ENCODE measurements around the gene PHACTR3.

DNA sequence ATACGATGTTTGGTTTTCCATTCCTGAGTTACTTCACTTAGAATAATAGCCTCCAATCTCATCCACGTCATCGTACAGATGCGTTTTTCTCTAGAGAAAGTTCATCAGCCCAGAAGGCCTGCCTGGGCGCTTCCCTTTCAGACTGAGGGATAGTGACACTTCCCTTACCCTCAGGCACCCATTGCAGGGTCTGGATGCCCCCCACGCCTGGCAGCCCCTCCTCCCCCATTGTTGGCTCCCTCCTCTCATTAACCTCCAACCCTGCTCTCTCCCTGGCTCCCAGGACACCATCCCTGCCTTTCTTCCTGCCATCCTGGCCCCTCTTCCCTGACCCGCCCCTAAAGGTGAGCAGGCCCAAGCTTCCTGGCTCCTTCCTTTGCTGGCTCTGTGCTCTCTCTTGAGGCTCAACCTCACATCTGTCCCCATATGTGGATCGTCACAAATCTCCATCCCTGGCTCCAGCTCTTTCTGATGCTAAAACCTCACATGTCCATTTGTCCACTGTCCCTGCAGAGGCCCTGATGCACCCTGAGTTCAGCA, 183.9 kb downstream of the PHACTR3 start:
- TF ChIP-seq, protein P1, sequence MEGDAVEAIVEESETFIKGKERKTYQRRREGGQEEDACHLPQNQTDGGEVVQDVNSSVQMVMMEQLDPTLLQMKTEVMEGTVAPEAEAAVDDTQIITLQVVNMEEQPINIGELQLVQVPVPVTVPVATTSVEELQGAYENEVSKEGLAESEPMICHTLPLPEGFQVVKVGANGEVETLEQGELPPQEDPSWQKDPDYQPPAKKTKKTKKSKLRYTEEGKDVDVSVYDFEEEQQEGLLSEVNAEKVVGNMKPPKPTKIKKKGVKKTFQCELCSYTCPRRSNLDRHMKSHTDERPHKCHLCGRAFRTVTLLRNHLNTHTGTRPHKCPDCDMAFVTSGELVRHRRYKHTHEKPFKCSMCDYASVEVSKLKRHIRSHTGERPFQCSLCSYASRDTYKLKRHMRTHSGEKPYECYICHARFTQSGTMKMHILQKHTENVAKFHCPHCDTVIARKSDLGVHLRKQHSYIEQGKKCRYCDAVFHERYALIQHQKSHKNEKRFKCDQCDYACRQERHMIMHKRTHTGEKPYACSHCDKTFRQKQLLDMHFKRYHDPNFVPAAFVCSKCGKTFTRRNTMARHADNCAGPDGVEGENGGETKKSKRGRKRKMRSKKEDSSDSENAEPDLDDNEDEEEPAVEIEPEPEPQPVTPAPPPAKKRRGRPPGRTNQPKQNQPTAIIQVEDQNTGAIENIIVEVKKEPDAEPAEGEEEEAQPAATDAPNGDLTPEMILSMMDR (IDR thresholded peaks at IDR 0.05 in 2 of 3, conservative IDR thresholded peaks at IDR 0.05 in 1 of 3; ENCODE audit: borderline replicate concordance in 1 of 3, insufficient read depth in 1 of 3, low read depth in 2 of 3, low read length in 2 of 3), result no peak
- no peak for TF ChIP-seq POLR2A (IDR thresholded peaks at IDR 0.05; ENCODE audit: borderline replicate concordance, extremely low read depth, insufficient read depth, insufficient read length)
- no peak for TF ChIP-seq CEBPB (IDR thresholded peaks at IDR 0.05; ENCODE audit: low read depth)
- TF ChIP-seq, protein P2, sequence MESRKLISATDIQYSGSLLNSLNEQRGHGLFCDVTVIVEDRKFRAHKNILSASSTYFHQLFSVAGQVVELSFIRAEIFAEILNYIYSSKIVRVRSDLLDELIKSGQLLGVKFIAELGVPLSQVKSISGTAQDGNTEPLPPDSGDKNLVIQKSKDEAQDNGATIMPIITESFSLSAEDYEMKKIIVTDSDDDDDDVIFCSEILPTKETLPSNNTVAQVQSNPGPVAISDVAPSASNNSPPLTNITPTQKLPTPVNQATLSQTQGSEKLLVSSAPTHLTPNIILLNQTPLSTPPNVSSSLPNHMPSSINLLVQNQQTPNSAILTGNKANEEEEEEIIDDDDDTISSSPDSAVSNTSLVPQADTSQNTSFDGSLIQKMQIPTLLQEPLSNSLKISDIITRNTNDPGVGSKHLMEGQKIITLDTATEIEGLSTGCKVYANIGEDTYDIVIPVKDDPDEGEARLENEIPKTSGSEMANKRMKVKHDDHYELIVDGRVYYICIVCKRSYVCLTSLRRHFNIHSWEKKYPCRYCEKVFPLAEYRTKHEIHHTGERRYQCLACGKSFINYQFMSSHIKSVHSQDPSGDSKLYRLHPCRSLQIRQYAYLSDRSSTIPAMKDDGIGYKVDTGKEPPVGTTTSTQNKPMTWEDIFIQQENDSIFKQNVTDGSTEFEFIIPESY (IDR thresholded peaks at IDR 0.05; ENCODE audit: extremely low read depth, insufficient replicate concordance, low read length), result no peak
- no peak for TF ChIP-seq POLR2AphosphoS5 (IDR thresholded peaks at IDR 0.05; ENCODE audit: low read depth, low read length)
- no peak for TF ChIP-seq EZH2 (IDR thresholded peaks at IDR 0.05)
- TF ChIP-seq, protein P3, sequence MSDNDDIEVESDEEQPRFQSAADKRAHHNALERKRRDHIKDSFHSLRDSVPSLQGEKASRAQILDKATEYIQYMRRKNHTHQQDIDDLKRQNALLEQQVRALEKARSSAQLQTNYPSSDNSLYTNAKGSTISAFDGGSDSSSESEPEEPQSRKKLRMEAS (IDR thresholded peaks at IDR 0.05), result no peak
- no peak for TF ChIP-seq SP1 (IDR thresholded peaks at IDR 0.05; ENCODE audit: low read depth)
- TF ChIP-seq, protein P4, sequence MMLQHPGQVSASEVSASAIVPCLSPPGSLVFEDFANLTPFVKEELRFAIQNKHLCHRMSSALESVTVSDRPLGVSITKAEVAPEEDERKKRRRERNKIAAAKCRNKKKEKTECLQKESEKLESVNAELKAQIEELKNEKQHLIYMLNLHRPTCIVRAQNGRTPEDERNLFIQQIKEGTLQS (IDR thresholded peaks at IDR 0.05), result no peak
- no peak for TF ChIP-seq EZH2phosphoT487 (IDR thresholded peaks at IDR 0.05; ENCODE audit: borderline replicate concordance)
- TF ChIP-seq RAD21 (IDR thresholded peaks at IDR 0.05; ENCODE audit: low read depth), result no peak
- TF ChIP-seq YY1 (IDR thresholded peaks at IDR 0.05; ENCODE audit: extremely low read depth, insufficient replicate concordance, low read depth, low read length), result no peak
- no peak for TF ChIP-seq ZNF274 (IDR thresholded peaks at IDR 0.05; ENCODE audit: low read depth, low read length)
- TF ChIP-seq SRF (IDR thresholded peaks at IDR 0.05; ENCODE audit: low read depth), result no peak

All from HCT116 (cell line).